ENCODE measurements around the gene PLA2G10. TPM values are rescaled to one million over a fixed set of nuclear protein-coding genes. Genes with fewer than 3 reads are reported as not detected.
"Not testable (repeated sequence)": the region's sequence is repeated elsewhere in the genome, so short reads cannot be mapped to it uniquely, and the experiment has no call there.

PLA2G10 gene
- total RNA-seq, 1 experiment from 2014 or later = not detected

DNA sequence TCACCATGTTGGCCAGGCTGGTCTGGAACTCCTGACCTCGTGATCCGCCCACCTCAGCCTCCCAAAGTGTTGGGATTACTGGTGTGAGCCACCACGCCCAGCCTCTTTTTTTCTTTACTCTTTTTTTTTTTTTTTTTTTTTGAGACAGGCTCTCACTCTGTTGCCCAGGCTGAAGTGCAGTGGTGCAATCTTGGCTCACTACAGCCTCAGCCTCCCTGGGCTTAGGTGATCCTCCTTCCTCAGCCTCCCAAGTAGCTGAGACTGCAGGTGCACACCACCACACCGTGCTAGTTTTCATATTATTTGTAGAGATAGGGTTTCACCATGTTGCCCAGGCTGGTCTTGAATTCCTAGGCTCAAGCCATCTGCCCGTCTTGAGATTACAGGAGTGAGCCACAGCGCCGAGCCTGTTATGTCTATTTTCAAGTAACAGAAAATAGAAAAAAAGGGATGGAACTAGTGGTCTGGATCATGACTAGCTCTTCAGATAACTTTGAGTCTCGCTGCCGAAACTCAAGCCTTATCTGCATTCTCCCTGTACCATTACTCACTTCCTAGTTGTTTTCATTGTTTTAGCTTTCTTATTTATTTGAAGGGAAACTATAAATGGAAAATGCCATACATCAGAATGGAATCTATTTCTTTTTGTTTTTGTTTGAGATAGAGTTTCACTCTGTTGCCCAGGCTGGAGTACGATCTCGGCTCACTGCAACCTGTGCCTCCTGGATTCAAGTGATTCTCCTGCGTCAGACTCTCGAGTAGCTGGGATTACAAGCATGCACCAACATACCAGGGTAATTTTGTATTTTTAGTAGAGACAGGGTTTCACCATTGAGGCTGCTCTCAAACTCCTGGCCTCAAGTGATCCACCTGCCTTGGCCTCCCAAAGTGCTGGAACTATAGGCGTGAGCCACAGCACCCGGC, 8.0 kb downstream of the PLA2G10 start:
- BruUV-seq (replicated peaks); H3K27ac Mint-ChIP-seq (ENCODE audit: low read depth, unreplicated experiment); POLR2A ChIA-PET; CTCF ChIA-PET; H3K4me3 Mint-ChIP-seq (ENCODE audit: unreplicated experiment); H3K4me1 Mint-ChIP-seq (ENCODE audit: insufficient read depth, unreplicated experiment); H3K9me3 Mint-ChIP-seq (ENCODE audit: unreplicated experiment); H3K27me3 Mint-ChIP-seq (ENCODE audit: insufficient read depth, unreplicated experiment); DNase-seq (ENCODE audit: unreplicated experiment); H3K36me3 Mint-ChIP-seq (ENCODE audit: insufficient read depth, unreplicated experiment); intact Hi-C loops (cut with micrococcal nuclease): not testable (repeated sequence)

DNA sequence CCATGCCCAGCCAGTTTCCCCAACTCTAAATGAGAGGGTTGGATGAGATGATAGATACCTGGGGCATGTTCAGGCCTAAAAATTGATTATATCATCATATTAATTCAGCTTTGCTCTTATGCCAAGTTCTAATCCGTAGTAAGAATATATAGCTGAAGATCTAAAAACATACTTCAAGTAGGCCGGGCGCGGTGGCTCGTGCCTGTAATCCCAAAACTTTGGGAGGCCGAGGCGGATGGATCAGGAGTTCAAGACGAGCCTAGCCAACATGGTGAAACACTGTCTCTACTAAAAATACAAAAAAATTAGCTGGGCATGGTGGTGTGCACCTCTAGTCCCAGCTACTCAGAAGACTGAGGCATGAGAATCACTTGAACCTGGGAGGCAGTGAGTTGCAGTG, 12.0 kb downstream of the PLA2G10 start:
- Mint-ChIP-seq H3K9me3 (ENCODE audit: unreplicated experiment) (no peaks in the 10 kb centered on the region), H3K36me3 (ENCODE audit: insufficient read depth, unreplicated experiment) (no peaks in the 10 kb centered on the region), H3K4me1 (ENCODE audit: insufficient read depth, unreplicated experiment) (no peaks in the 10 kb centered on the region), H3K4me3 (ENCODE audit: unreplicated experiment) (no peak overlapping the region), H3K27ac (ENCODE audit: low read depth, unreplicated experiment) (no peak overlapping the region), H3K27me3 (ENCODE audit: insufficient read depth, unreplicated experiment) (no peaks in the 10 kb centered on the region)
- intact Hi-C loops (cut with micrococcal nuclease) = no loop called here
- no TSS peak for BruUV-seq (replicated peaks)
- ChIA-PET CTCF (no interaction called here), POLR2A (no interaction called here)
- TF ChIP-seq, protein P1, sequence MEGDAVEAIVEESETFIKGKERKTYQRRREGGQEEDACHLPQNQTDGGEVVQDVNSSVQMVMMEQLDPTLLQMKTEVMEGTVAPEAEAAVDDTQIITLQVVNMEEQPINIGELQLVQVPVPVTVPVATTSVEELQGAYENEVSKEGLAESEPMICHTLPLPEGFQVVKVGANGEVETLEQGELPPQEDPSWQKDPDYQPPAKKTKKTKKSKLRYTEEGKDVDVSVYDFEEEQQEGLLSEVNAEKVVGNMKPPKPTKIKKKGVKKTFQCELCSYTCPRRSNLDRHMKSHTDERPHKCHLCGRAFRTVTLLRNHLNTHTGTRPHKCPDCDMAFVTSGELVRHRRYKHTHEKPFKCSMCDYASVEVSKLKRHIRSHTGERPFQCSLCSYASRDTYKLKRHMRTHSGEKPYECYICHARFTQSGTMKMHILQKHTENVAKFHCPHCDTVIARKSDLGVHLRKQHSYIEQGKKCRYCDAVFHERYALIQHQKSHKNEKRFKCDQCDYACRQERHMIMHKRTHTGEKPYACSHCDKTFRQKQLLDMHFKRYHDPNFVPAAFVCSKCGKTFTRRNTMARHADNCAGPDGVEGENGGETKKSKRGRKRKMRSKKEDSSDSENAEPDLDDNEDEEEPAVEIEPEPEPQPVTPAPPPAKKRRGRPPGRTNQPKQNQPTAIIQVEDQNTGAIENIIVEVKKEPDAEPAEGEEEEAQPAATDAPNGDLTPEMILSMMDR (IDR thresholded peaks at IDR 0.05; ENCODE audit: unreplicated experiment) = no peak
- DNase-seq (ENCODE audit: unreplicated experiment) = no peak

DNA sequence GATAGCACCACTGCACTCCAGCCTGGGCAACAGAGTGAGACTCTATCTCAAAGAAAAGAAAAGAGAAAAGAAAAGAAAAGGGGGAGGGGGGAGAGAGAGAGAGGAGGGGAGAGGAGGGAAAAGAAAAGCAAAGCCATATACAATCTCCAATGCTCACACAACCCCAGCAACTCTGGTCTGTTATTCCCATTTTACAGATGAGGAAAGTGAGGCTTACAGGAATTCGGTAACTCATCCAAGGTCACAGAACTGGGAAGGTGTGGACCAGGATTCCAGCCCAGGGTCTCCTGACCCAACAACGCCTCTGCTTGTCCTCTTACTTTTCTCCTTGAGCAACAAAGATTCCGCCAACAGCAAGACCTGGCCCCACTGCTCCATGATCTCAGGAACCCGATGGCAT, 13.0 kb downstream of the PLA2G10 start:
- no TSS peak for BruUV-seq (replicated peaks)
- no peak for DNase-seq (ENCODE audit: unreplicated experiment)
- TF ChIP-seq, protein P1 (IDR thresholded peaks at IDR 0.05; ENCODE audit: unreplicated experiment) = no peak
- Mint-ChIP-seq H3K36me3 (ENCODE audit: insufficient read depth, unreplicated experiment) (no peaks in the 10 kb centered on the region), H3K27ac (ENCODE audit: low read depth, unreplicated experiment) (no peak overlapping the region), H3K9me3 (ENCODE audit: unreplicated experiment) (no peaks in the 10 kb centered on the region), H3K27me3 (ENCODE audit: insufficient read depth, unreplicated experiment) (no peaks in the 10 kb centered on the region), H3K4me1 (ENCODE audit: insufficient read depth, unreplicated experiment) (no peaks in the 10 kb centered on the region), H3K4me3 (ENCODE audit: unreplicated experiment) (no peak overlapping the region)
- intact Hi-C loops (cut with micrococcal nuclease) = no loop called here
- CTCF ChIA-PET = interaction anchor here (0.6 to 0.9 kb wide), 2 partner anchors 36 to 767 kb away, joined by 4 read pairs; no protein-coding TSS in a partner anchor
- POLR2A ChIA-PET = interaction anchor here (0.7 kb wide), 1 partner anchor 399 kb away, joined by 3 read pairs; no protein-coding TSS in a partner anchor

DNA sequence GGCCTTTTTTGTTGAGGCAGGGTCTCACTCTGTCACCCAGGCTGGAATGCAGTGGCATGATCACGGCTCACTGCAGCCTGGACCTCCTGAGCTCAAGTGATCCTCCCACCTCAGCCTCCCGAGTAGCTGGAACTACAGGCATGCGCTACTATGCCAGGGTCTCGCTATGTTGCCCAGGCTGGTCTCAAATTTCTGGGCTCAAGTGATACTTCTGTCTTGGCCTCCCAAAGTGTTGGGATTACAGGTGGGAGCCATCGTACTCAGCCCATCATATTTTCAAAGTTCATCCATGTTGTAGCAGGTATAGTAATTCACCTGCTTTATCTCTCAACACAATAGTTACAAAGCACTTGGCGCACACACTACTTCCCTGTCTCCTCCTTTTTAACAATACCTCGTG, 13.7 kb downstream of the PLA2G10 start:
- intact Hi-C loops (cut with micrococcal nuclease); H3K4me3 Mint-ChIP-seq (ENCODE audit: unreplicated experiment); DNase-seq (ENCODE audit: unreplicated experiment); H3K9me3 Mint-ChIP-seq (ENCODE audit: unreplicated experiment); H3K4me1 Mint-ChIP-seq (ENCODE audit: insufficient read depth, unreplicated experiment); POLR2A ChIA-PET; H3K27ac Mint-ChIP-seq (ENCODE audit: low read depth, unreplicated experiment); H3K36me3 Mint-ChIP-seq (ENCODE audit: insufficient read depth, unreplicated experiment); H3K27me3 Mint-ChIP-seq (ENCODE audit: insufficient read depth, unreplicated experiment); BruUV-seq (replicated peaks): not testable (repeated sequence)
- CTCF ChIA-PET = interaction anchor here (0.6 to 0.9 kb wide), 3 partner anchors 35 to 766 kb away, joined by 4 to 5 read pairs (median 4); no protein-coding TSS in a partner anchor

DNA sequence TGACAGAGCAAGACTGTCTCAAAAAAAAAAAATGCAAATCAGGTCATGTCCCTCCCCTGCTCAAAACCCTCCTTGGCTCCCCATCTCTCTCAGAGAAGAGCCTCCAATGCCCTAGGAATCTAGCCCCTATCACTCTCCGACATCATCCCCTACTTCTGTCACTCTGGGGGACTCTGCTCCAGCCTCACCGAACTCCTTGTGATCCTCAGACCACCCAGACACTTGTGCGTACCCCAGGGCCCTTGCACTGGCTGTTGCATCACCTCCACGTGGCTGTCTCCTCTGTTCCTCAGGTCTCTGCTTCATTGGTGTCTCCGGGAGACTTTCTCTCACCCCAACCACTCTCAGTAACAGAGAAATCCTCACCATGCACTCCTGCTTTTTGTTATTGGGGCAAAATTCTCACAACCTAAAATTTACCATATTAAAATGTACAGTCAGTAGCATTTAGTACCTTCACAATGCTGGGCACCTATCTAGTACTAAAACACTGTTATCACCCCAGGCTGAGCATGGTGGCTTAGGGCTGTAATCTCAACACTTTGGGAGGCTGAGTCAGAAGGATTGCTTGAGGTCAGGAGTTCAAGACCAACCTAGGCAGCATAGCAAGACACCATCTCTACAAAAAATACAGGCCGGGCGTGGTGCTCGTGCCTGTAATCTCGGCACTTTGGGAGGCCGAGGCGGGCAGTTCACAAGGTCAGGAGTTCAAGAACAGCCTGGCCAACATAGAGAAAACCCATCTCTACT, 15.2 kb downstream of the PLA2G10 start:
- POLR2A ChIA-PET = no interaction called here
- intact Hi-C loops (cut with micrococcal nuclease) = no loop called here
- BruUV-seq (replicated peaks) = no TSS peak
- CTCF ChIA-PET = interaction anchor here (0.6 kb wide), 1 partner anchor 376 kb away, joined by 5 read pairs; no protein-coding TSS in a partner anchor
- TF ChIP-seq, protein P1 (IDR thresholded peaks at IDR 0.05; ENCODE audit: unreplicated experiment) = no peak
- no peak for DNase-seq (ENCODE audit: unreplicated experiment)
- Mint-ChIP-seq H3K9me3 (ENCODE audit: unreplicated experiment) (no peaks in the 10 kb centered on the region), H3K4me3 (ENCODE audit: unreplicated experiment) (no peak overlapping the region), H3K4me1 (ENCODE audit: insufficient read depth, unreplicated experiment) (no peaks in the 10 kb centered on the region), H3K27ac (ENCODE audit: low read depth, unreplicated experiment) (no peak overlapping the region), H3K27me3 (ENCODE audit: insufficient read depth, unreplicated experiment) (no peaks in the 10 kb centered on the region), H3K36me3 (ENCODE audit: insufficient read depth, unreplicated experiment) (no peaks in the 10 kb centered on the region)
